DOHH2 (cell line): ENCODE measurements around the gene ACIN1.

Experiments used
- H3F3A ChIP-seq: fragments of 200-600 bp; sonication (generic), shearing (Covaris generic); 2 replicates; pipeline ENCODE4 v1.6.0; 2016; ENCODE audit warnings: antibody characterized with exemption, mild to moderate bottlenecking; ENCODE audit not compliant: control insufficient read depth, insufficient read depth
- H3K27ac ChIP-seq: fragments of 200-600 bp; sonication (generic); 2 replicates; pipeline ENCODE4 v1.5.1; 2014; ENCODE audit warnings: low read depth, mild to moderate bottlenecking, low read length, moderate library complexity
- H3K27me3 ChIP-seq: fragments of 200-600 bp; sonication (generic); 2 replicates; pipeline ENCODE4 v1.6.1; 2014; ENCODE audit warnings: mild to moderate bottlenecking, low read length, mixed read lengths; ENCODE audit not compliant: control insufficient read depth
- H3K36me3 ChIP-seq: fragments of 200-600 bp; sonication (generic); 2 replicates; pipeline ENCODE4 v1.6.1; 2014; ENCODE audit warnings: mild to moderate bottlenecking, low read length, moderate library complexity, mixed read lengths; ENCODE audit not compliant: control insufficient read depth
- H3K4me1 ChIP-seq: fragments of 200-600 bp; sonication (generic); 2 replicates; pipeline ENCODE4 v1.6.1; 2014; ENCODE audit warnings: mild to moderate bottlenecking, low read length, mixed read lengths; ENCODE audit not compliant: control insufficient read depth
- H3K4me2 ChIP-seq: fragments of 200-600 bp; sonication (generic); 2 replicates; pipeline ENCODE4 v1.6.0; 2014; ENCODE audit warnings: mild to moderate bottlenecking, low read length, moderate library complexity
- H3K4me3 ChIP-seq: fragments of 200-600 bp; sonication (generic); 2 replicates; pipeline ENCODE4 v1.5.1; 2014; ENCODE audit warnings: mild to moderate bottlenecking, low read length, mixed read lengths
- H3K79me2 ChIP-seq: fragments of 200-600 bp; sonication (generic); 2 replicates; pipeline ENCODE4 v1.6.1; 2014; ENCODE audit warnings: mild to moderate bottlenecking, low read length, mixed read lengths; ENCODE audit not compliant: control insufficient read depth
- H3K9me2 ChIP-seq: fragments of 200-600 bp; sonication (generic); replicated peaks from 2 replicates; pipeline ENCODE4 v1.6.1; 2014; ENCODE audit warnings: mild to moderate bottlenecking, low read length, mixed read lengths; ENCODE audit not compliant: control insufficient read depth
- H3K9me3 ChIP-seq: fragments of 200-600 bp; sonication (generic); 2 replicates; pipeline ENCODE4 v1.6.1; 2014; ENCODE audit warnings: antibody characterized with exemption, low read length, mixed read lengths; ENCODE audit not compliant: control insufficient read depth, insufficient read depth
- H4K20me1 ChIP-seq: fragments of 200-600 bp; sonication (generic); 2 replicates; pipeline ENCODE4 v1.6.0; 2014; ENCODE audit warnings: low read depth, mild to moderate bottlenecking, antibody characterized with exemption, low read length, moderate library complexity; ENCODE audit not compliant: control insufficient read depth, insufficient read depth
- CTCF ChIP-seq: fragments of 200-600 bp; sonication (generic); IDR thresholded peaks from one replicate; pipeline ENCODE4 v1.5.1; 2014; ENCODE audit warnings: antibody characterized with exemption, mild to moderate bottlenecking, low read depth, low read length; ENCODE audit not compliant: poor library complexity, severe bottlenecking
- EZH2phosphoT487 ChIP-seq: fragments of 200-600 bp; sonication (generic); IDR thresholded peaks from 2 replicates; pipeline ENCODE4 v1.6.1; 2017; ENCODE audit warnings: borderline replicate concordance, mild to moderate bottlenecking, antibody characterized with exemption, low read length, moderate library complexity, mixed read lengths

The ACIN1 gene

DNA sequence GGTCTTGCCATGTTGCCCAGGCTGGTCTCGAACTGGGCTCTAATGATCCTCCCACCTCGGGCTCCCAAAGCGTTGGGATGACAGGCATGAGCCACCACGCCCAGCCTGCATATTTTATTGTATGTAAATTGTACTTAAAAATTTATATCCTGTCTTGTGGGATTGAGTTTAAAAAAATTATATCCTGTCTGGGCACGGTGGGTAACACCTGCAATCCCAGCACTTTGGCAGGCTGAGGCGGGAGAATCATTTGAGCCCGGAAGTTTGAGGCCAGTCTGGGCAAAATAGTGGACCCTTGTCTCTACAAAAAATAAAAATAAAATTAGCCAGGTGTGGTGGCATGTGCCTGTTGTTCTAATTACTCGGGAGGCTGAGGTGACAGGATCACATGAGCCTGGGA, 38.0 kb upstream of the ACIN1 start:
- Histone ChIP-seq H3K4me3 (no peak overlapping the region), H3K4me2 (no peak overlapping the region), H3K27ac (no peak overlapping the region), H3K9me3 (no peaks in the 10 kb centered on the region), H3K9me2 (no peaks in the 10 kb centered on the region), H3K4me1 (peaks cover 12% of the 10 kb centered on the region), H3K79me2 (no peaks in the 10 kb centered on the region), H3F3A (no peaks in the 10 kb centered on the region), H3K36me3 (no peaks in the 10 kb centered on the region), H3K27me3 (peaks cover 7% of the 10 kb centered on the region), H4K20me1 (no peaks in the 10 kb centered on the region)
- TF ChIP-seq EZH2phosphoT487 (no peak), CTCF (no peak)

DNA sequence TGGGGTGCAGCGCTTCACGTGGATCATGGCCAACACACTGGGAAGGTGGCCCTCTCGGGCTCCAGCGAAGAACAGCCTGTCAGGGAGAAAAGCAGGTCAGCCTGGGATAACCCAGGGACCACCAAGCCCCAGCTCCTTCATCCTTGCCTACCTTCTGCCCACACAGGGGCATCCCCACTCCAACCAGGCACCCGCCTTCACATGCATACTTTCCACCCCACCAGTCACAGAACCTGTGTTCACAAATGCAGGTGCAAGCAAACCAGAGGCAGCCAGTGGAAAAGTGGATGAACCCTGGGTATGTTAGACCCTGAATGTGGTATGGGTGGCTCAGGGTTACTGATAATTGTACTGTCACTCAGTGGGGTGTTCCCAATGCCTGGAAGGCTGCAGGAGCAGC, 36.5 kb upstream of the ACIN1 start:
- Histone ChIP-seq H3K27me3 (peaks cover 7% of the 10 kb centered on the region), H3K79me2 (no peaks in the 10 kb centered on the region), H3F3A (no peaks in the 10 kb centered on the region), H3K27ac (no peak overlapping the region), H3K4me3 (no peak overlapping the region), H3K4me1 (peaks cover 13% of the 10 kb centered on the region), H3K9me2 (no peaks in the 10 kb centered on the region), H3K9me3 (no peaks in the 10 kb centered on the region), H4K20me1 (no peaks in the 10 kb centered on the region), H3K4me2 (no peak overlapping the region), H3K36me3 (no peaks in the 10 kb centered on the region)
- TF ChIP-seq EZH2phosphoT487, result no peak
- TF ChIP-seq CTCF, result no peak

GRCh38 chr14:23130871-23131270, 35.9 kb upstream of the ACIN1 start:
- no peaks in the 10 kb centered on the region for H3K9me3 ChIP-seq
- no peaks in the 10 kb centered on the region for H4K20me1 ChIP-seq
- H3K27ac ChIP-seq, result no peak overlapping the region
- peaks cover 7% of the 10 kb centered on the region for H3K27me3 ChIP-seq
- no peak overlapping the region for H3K4me2 ChIP-seq
- no peak for TF ChIP-seq CTCF
- TF ChIP-seq EZH2phosphoT487, result no peak
- no peaks in the 10 kb centered on the region for H3K79me2 ChIP-seq
- no peaks in the 10 kb centered on the region for H3F3A ChIP-seq
- no peaks in the 10 kb centered on the region for H3K36me3 ChIP-seq
- peaks cover 13% of the 10 kb centered on the region for H3K4me1 ChIP-seq
- no peak overlapping the region for H3K4me3 ChIP-seq
- no peaks in the 10 kb centered on the region for H3K9me2 ChIP-seq

GRCh38 chr14:23129759-23130316, 34.9 kb upstream of the ACIN1 start:
- peaks cover 13% of the 10 kb centered on the region for H3K4me1 ChIP-seq
- no peaks in the 10 kb centered on the region for H3K36me3 ChIP-seq
- H3K9me2 ChIP-seq, result no peaks in the 10 kb centered on the region
- no peak overlapping the region for H3K27ac ChIP-seq
- H3K4me2 ChIP-seq, result no peak overlapping the region
- H3K9me3 ChIP-seq, result no peaks in the 10 kb centered on the region
- TF ChIP-seq CTCF (no peak), EZH2phosphoT487 (no peak)
- no peak overlapping the region for H3K4me3 ChIP-seq
- no peaks in the 10 kb centered on the region for H3K79me2 ChIP-seq
- H3K27me3 ChIP-seq, result peaks cover 7% of the 10 kb centered on the region
- H4K20me1 ChIP-seq, result no peaks in the 10 kb centered on the region
- H3F3A ChIP-seq, result no peaks in the 10 kb centered on the region
